ENCODE data around the gene ELFN1.

GRCh38 chr7:1673581-1674118 is 3.6 kb downstream of the ELFN1 start:
- TF ChIP-seq FOXP2 (optimal IDR thresholded peaks at IDR 0.05; ENCODE audit: borderline replicate concordance, extremely low read depth, extremely low read length, insufficient read depth) (no peak), REST (IDR thresholded peaks at IDR 0.05; ENCODE audit: insufficient read depth in 1 of 2, low read depth in 2 of 2, low read length in 2 of 2) (no peak), POLR2AphosphoS5 (IDR thresholded peaks at IDR 0.05; ENCODE audit: low read depth, low read length) (no peak), TAF1 (IDR thresholded peaks at IDR 0.05; ENCODE audit: borderline replicate concordance, insufficient read depth, low read length) (no peak), SIN3A (IDR thresholded peaks at IDR 0.05; ENCODE audit: borderline replicate concordance, insufficient read depth, low read length) (no peak)
